ENCODE data around the gene ERCC8.
"Not testable (repeated sequence)": the region's sequence is repeated elsewhere in the genome, so short reads cannot be mapped to it uniquely, and the experiment has no call there.

The ERCC8 gene

DNA sequence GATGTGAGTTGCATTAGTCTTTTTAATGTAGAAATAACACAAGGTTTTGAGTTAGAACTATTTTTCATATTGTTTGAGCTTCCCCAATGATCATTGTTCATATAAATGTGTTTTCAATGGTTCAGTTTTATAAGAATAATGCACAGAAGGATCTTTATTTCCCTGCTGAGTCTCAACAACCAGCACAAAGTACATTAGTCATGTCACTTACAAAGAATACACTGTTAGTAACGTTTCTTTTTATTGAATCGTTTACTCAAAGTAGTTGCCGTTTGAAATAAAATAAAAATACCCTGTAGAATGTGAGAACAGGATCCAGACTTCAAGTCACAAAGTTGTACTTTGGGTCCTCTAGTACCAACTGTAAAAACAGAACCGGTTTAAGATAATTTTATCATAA, 41.5 kb downstream of the ERCC8 start:
- DNase-seq = no peak

- no peak for DNase-seq
Measured at GRCh38 chr5:60896991-60897390, 47.9 kb downstream of the ERCC8 start.

DNA sequence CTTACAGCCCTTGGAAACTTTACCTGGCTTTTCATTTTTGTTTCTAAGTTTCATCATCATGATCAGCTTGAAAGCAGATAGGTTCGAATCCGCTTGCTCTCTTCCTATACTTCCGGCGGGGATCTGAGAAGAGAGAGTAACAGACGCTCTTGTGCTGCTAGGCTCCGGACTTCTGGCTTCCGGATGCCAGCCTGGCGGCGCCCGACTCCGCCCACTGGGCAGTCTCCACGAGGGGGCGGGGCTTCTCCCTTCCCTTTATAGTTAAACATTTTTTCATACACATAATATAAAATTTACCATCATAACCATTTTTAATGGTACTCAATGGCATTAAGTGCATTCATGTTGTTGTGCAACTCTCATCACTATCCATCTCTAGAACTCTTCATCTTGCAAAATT, 51.3 kb downstream of the ERCC8 start:
- DNase-seq = no peak

DNA sequence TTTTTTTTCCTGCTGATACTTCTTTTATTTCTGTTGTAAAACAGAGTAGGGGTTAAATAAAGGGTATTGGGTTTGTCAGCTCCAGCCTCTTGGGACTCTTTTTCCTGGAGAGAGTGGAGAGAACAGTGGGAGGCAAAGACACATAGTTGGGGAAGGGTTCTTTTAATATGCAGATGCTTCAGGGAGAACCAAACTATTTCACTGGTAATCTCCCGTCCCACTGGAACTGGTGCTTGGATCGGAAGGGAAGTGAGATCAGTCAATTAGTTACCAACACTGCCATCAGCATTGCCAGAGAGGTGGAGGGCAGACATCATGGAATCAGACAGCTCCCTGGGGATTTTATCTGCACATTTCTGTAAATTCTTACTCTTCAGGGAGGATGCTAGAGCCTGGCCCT, 53.2 kb downstream of the ERCC8 start:
- no peak for DNase-seq

DNA sequence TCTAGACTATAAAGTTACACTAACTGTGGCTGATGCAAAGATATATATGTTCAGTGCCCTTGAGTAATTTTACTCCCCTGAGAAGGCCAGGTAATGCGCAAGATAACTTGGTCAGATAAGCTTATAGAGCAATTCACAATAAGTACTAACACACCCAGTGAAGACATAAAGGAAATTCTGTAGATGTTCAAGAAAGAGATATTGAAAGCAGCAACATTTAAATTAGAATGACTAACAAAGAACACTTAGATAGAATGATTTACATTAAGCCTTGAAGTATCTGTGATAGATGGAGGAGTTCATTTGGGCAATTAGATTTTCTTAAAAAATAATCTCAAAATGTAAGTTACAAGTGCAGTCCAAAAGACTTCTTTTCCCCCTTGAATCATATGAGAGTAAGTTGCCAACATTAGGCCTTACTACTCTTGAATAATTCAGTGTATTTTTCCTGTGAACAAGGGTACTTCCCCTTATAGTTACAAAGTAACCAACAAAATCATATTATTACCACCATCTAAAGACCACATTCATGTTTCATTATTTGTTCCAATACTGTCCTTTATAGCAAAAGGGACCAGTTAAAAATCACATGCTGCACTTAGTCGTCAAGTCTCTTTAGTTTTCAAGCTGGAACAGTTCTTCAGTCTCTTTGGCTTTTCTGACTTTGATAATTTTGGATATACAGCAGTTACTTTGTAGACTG, 56.4 kb downstream of the ERCC8 start:
- DNase-seq = no peak

DNA sequence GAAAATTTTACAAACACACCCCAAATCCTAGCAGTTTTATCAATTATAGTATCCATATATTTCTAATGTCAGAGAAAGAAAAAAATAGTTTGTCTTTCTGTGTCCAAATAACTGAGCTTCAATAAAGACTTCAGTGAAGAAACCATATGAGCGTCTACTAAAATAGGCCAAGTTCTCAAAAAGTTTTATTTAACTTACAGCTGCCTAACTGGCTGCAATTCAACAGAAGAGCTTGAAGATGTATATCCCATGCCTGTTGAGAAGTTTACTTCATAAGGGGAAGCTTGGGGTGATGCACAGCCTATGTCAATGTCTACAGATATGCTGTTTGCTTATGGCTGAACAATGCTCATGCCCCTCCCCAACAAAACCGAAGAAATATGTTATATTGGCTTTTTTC, 57.1 kb downstream of the ERCC8 start:
- no peak for DNase-seq

GRCh38 chr5:60887096-60887495, 57.8 kb downstream of the ERCC8 start:
- DNase-seq = no peak

DNA sequence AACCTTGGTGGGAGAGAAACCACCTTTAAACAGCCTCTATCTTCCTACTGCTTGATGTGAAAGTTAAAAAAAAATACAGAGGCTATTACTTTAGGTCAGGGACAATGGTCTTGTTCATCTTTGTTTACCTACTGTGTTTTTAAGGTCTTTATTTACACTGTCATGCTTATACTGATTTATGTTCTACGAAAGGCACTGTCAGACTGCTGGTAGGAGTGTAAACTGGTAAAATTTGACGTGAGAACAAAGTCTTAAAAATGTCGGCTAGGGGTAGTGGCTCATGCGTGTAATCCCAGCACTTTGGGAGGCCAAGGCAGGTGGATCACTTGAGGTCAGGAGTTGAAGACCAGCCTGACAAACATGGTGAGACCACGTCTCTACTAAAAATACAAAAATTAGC, 58.7 kb downstream of the ERCC8 start:
- no peak for DNase-seq

- DNase-seq = no peak
Measured at GRCh38 chr5:60883229-60883628, 61.6 kb downstream of the ERCC8 start.

GRCh38 chr5:60872892-60873291, 72.0 kb downstream of the ERCC8 start:
- DNase-seq = no peak

DNA sequence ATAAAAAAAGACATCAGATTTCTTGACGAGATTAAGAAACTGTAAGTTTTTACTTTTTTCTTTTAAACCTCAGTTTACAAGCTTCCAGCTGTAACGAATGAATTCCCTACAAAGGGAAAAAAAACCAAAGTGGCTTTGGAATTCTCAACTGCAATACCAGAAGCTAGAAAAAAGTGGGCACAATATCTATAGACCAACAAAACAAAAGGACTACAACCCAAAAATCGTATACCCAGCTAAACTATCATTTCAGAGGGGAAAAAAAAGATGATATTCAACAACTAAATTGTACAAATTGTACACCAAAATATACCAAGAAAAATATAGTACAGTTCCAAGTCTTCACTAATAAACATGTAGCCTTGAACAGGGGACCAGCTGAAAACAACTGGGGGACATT, 74.0 kb downstream of the ERCC8 start:
- DNase-seq = no peak

DNA sequence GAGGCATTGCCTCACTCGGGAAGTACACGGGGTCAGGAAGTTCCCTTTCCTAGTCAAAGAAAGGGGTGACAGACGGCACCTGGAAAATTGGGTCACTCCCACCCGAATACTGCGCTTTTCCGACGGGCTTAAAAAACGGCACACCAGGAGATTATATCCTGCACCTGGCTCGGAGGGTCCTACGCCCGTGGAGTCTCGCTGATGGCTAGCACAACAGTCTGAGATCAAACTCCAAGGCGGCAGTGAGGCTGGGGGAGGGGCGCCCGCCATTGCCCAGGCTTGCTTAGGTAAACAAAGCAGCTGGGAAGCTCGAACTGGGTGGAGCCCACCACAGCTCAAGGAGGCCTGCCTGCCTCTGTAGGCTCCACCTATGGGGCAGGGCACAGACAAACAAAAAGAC, 84.3 kb downstream of the ERCC8 start:
- DNase-seq = not testable (repeated sequence)

GRCh38 chr5:60856066-60856465, 88.8 kb downstream of the ERCC8 start:
- DNase-seq = no peak

- no peak for DNase-seq
Measured at GRCh38 chr5:60852940-60853339, 91.9 kb downstream of the ERCC8 start.

- DNase-seq = no peak
Measured at GRCh38 chr5:60852317-60852716, 92.6 kb downstream of the ERCC8 start.

GRCh38 chr5:60851626-60852025, 93.2 kb downstream of the ERCC8 start:
- no peak for DNase-seq

DNA sequence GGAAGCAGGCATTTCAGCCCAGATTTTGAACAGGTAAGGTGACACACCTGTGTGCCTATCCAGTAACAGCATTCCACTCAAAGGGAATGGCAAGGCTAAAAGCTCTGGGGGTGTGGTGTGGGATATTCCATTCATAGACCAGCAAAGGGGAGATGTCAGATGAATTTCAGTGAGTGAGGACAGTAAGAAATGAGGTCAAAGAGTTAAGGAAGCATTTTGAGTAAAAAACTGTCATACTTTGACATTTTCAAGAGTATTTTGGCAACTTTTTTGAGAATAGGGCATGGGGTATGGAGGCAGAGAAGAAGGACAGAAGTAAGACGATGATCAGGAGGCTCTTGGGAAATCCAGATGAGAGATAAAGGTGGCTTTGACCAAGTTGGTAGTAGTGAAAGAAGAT, 98.6 kb downstream of the ERCC8 start:
- DNase-seq = no peak

- peak; percentile 39 for DNase-seq
Measured at GRCh38 chr5:60843936-60844905, 100.6 kb downstream of the ERCC8 start, which contains the start of gene ELOVL7. Gene ELOVL7, minus strand, starts transcription at chr5:60844269. Its CDS starts 56,872 bp downstream, at chr5:60787397.

DNA sequence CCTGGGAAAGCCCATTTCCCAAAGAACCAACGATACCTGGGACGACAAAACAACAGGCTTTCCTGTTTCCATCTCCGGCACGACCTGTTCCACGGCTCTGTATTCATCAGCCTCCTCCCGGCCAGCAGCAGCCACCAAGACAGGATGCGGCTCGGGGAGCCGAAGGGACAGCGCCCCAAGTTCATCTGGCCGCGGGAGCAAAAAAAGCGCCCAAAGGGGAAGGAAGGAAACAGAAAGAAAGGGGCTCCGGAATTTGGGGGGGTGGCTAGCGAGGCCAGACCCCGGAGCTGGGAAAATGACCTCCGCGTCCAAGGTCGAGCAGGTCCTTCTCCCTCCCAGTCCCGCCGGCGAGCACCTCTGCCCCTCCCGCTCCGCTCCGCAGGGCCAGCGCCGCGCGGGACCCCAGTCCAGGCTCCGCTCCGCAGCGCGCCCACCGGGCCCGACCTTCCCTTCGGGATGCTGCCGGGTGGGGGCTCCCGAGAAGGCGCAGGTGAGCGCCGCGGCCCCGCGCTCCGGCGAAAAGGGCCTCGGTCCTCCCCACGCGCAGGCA, 101.4 kb downstream of the ERCC8 start:
- peak; percentile 17 for DNase-seq

DNA sequence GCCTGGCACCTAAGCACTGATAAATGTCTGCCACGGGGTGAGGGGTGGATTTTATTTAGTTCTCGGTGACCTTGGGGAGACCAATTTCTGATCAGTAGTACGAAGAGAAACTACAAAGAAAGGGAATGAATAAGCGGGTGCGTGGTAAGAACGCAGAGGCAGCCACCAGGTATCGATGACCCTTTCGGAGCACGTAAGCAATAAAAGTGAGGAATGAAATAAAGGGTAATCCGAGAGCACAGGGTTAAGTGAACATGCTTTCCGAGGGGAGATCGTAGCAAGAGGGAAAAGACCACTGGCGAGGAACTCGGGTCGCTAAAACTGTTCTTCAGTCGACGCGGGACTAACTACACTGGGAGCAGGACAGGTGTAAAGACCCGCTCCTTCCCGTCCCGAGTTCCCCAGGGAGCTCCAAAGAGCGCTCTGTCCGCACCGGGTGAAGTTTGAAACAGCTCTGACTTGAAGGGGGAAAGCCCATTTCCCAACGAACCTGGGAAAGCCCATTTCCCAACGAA, 101.9 kb downstream of the ERCC8 start:
- peak; percentile 17 for DNase-seq

GRCh38 chr5:60841361-60841760, 103.5 kb downstream of the ERCC8 start:
- no peak for DNase-seq

- DNase-seq = no peak
Measured at GRCh38 chr5:60836131-60836530, 108.7 kb downstream of the ERCC8 start.

- DNase-seq = no peak
Measured at GRCh38 chr5:60835554-60835953, 109.3 kb downstream of the ERCC8 start.

GRCh38 chr5:60833520-60833919, 111.3 kb downstream of the ERCC8 start:
- no peak for DNase-seq
